Memory B cell (primary cell): Measurements from ENCODE around the gene GALNT8.

Source experiments
- ATAC-seq: fragments of 150-1000 bp; cut with Tn5 transposase; 2 replicates; pipeline ENCODE4 v1.10.0; 2021; ENCODE audit warnings: low read depth, mild to moderate bottlenecking, moderate library complexity
- DNase-seq, 2 donors: peaks; one replicate each; pipeline ENCODE4 v3.0.0; 2022; ENCODE audit warnings: low spot score in 2 of 2
- H3K27ac Mint-ChIP-seq: one replicate; pipeline ENCODE4 v1.8.0; 2022; ENCODE audit warnings: mild to moderate bottlenecking, moderate library complexity, mixed read lengths
- H3K27me3 Mint-ChIP-seq: one replicate; pipeline ENCODE4 v1.8.0; 2022; ENCODE audit warnings: mixed read lengths
- H3K36me3 Mint-ChIP-seq: one replicate; pipeline ENCODE4 v1.8.0; 2022; ENCODE audit warnings: mild to moderate bottlenecking, mixed read lengths
- H3K4me1 Mint-ChIP-seq: one replicate; pipeline ENCODE4 v1.8.0; 2022; ENCODE audit warnings: mixed read lengths
- H3K4me3 Mint-ChIP-seq: one replicate; pipeline ENCODE4 v1.8.0; 2022; ENCODE audit warnings: mild to moderate bottlenecking, moderate library complexity, mixed read lengths
- H3K9me3 Mint-ChIP-seq: one replicate; pipeline ENCODE4 v1.8.0; 2022; ENCODE audit warnings: mixed read lengths

Gene GALNT8

GRCh38 chr12:4767186-4767585 lies 47.0 kb downstream of the GALNT8 start:
- Mint-ChIP-seq H3K27me3 (peaks cover 14% of the 10 kb centered on the region), H3K36me3 (no peaks in the 10 kb centered on the region), H3K4me3 (no peak overlapping the region), H3K27ac (no peak overlapping the region), H3K9me3 (no peaks in the 10 kb centered on the region), H3K4me1 (no peaks in the 10 kb centered on the region)
- DNase-seq, result no peak
- ATAC-seq, result no peak

- H3K27ac Mint-ChIP-seq, result no peak overlapping the region
Measured at GRCh38 chr12:4768341-4768740, 48.1 kb downstream of the GALNT8 start.

GRCh38 chr12:4769073-4769472 lies 48.9 kb downstream of the GALNT8 start:
- Mint-ChIP-seq H3K36me3 (no peaks in the 10 kb centered on the region), H3K9me3 (no peaks in the 10 kb centered on the region), H3K27me3 (peaks cover 15% of the 10 kb centered on the region), H3K4me1 (no peaks in the 10 kb centered on the region), H3K27ac (no peak overlapping the region), H3K4me3 (no peak overlapping the region)
- DNase-seq, result no peak
- no peak for ATAC-seq

More at GRCh38 chr12:4768341-4768740, 48.1 kb downstream of the GALNT8 start:
- H3K9me3 Mint-ChIP-seq, result no peaks in the 10 kb centered on the region
- no peak for ATAC-seq
- no peaks in the 10 kb centered on the region for H3K4me1 Mint-ChIP-seq
- no peaks in the 10 kb centered on the region for H3K36me3 Mint-ChIP-seq
- no peak overlapping the region for H3K4me3 Mint-ChIP-seq
- H3K27me3 Mint-ChIP-seq, result peaks cover 14% of the 10 kb centered on the region
- DNase-seq, result no peak

- Mint-ChIP-seq H3K27me3 (peaks cover 17% of the 10 kb centered on the region), H3K4me1 (no peaks in the 10 kb centered on the region), H3K27ac (no peak overlapping the region), H3K36me3 (no peaks in the 10 kb centered on the region), H3K9me3 (no peaks in the 10 kb centered on the region), H3K4me3 (no peak overlapping the region)
- ATAC-seq (no peak), DNase-seq (no peak)
Measured at GRCh38 chr12:4771172-4771959, 51.2 kb downstream of the GALNT8 start.

- no peaks in the 10 kb centered on the region for H3K36me3 Mint-ChIP-seq
- H3K27ac Mint-ChIP-seq, result no peak overlapping the region
- H3K9me3 Mint-ChIP-seq, result no peaks in the 10 kb centered on the region
- H3K4me1 Mint-ChIP-seq, result no peaks in the 10 kb centered on the region
- DNase-seq (no peak), ATAC-seq (no peak)
- H3K4me3 Mint-ChIP-seq, result no peak overlapping the region
- H3K27me3 Mint-ChIP-seq, result peaks cover 17% of the 10 kb centered on the region
Measured at GRCh38 chr12:4771960-4772566, 51.9 kb downstream of the GALNT8 start.

GRCh38 chr12:4775936-4776335 lies 55.7 kb downstream of the GALNT8 start:
- no peaks in the 10 kb centered on the region for H3K9me3 Mint-ChIP-seq
- no peak overlapping the region for H3K27ac Mint-ChIP-seq
- DNase-seq (no peak), ATAC-seq (no peak)
- peaks cover 13% of the 10 kb centered on the region for H3K27me3 Mint-ChIP-seq
- no peak overlapping the region for H3K4me3 Mint-ChIP-seq
- no peaks in the 10 kb centered on the region for H3K4me1 Mint-ChIP-seq
- no peaks in the 10 kb centered on the region for H3K36me3 Mint-ChIP-seq

GRCh38 chr12:4779749-4780148 lies 59.5 kb downstream of the GALNT8 start:
- H3K27me3 Mint-ChIP-seq, result peaks cover 11% of the 10 kb centered on the region
- H3K36me3 Mint-ChIP-seq, result peaks cover 6% of the 10 kb centered on the region
- no peaks in the 10 kb centered on the region for H3K4me1 Mint-ChIP-seq
- no peak for ATAC-seq
- no peak for DNase-seq
- no peak overlapping the region for H3K27ac Mint-ChIP-seq
- no peak overlapping the region for H3K4me3 Mint-ChIP-seq
- peaks cover 3% of the 10 kb centered on the region for H3K9me3 Mint-ChIP-seq

- ATAC-seq (no peak), DNase-seq (no peak)
- Mint-ChIP-seq H3K27me3 (peaks cover 17% of the 10 kb centered on the region), H3K36me3 (peaks cover 9% of the 10 kb centered on the region), H3K27ac (no peak overlapping the region), H3K4me3 (no peak overlapping the region), H3K9me3 (peaks cover 3% of the 10 kb centered on the region), H3K4me1 (no peaks in the 10 kb centered on the region)
Measured at GRCh38 chr12:4780641-4781611, 60.7 kb downstream of the GALNT8 start.

GRCh38 chr12:4784404-4785054 lies 64.3 kb downstream of the GALNT8 start:
- H3K27ac Mint-ChIP-seq, result no peak overlapping the region
- peaks cover 5% of the 10 kb centered on the region for H3K9me3 Mint-ChIP-seq
- H3K27me3 Mint-ChIP-seq, result peaks cover 21% of the 10 kb centered on the region
- DNase-seq (no peak), ATAC-seq (no peak)
- H3K36me3 Mint-ChIP-seq, result peaks cover 13% of the 10 kb centered on the region
- no peak overlapping the region for H3K4me3 Mint-ChIP-seq
- H3K4me1 Mint-ChIP-seq, result no peaks in the 10 kb centered on the region

GRCh38 chr12:4786795-4787194 lies 66.6 kb downstream of the GALNT8 start:
- ATAC-seq (no peak), DNase-seq (no peak)
- H3K4me3 Mint-ChIP-seq, result no peak overlapping the region

GRCh38 chr12:4787965-4788364 lies 67.8 kb downstream of the GALNT8 start:
- Mint-ChIP-seq H3K27ac (no peak overlapping the region), H3K36me3 (peaks cover 12% of the 10 kb centered on the region), H3K9me3 (peaks cover 5% of the 10 kb centered on the region), H3K27me3 (peaks cover 19% of the 10 kb centered on the region), H3K4me3 (no peak overlapping the region), H3K4me1 (no peaks in the 10 kb centered on the region)
- ATAC-seq (no peak), DNase-seq (no peak)

More at GRCh38 chr12:4786795-4787194, 66.6 kb downstream of the GALNT8 start:
- Mint-ChIP-seq H3K27me3 (peaks cover 21% of the 10 kb centered on the region), H3K27ac (no peak overlapping the region), H3K4me1 (no peaks in the 10 kb centered on the region), H3K9me3 (peaks cover 5% of the 10 kb centered on the region), H3K36me3 (peaks cover 13% of the 10 kb centered on the region)

GRCh38 chr12:4789776-4790175 lies 69.6 kb downstream of the GALNT8 start:
- Mint-ChIP-seq H3K27ac (no peak overlapping the region), H3K27me3 (peaks cover 18% of the 10 kb centered on the region), H3K4me3 (no peak overlapping the region), H3K4me1 (no peaks in the 10 kb centered on the region), H3K9me3 (peaks cover 3% of the 10 kb centered on the region), H3K36me3 (peaks cover 7% of the 10 kb centered on the region)
- no peak for DNase-seq
- no peak for ATAC-seq

GRCh38 chr12:4791497-4791896 lies 71.3 kb downstream of the GALNT8 start:
- Mint-ChIP-seq H3K4me1 (no peaks in the 10 kb centered on the region), H3K27me3 (peaks cover 12% of the 10 kb centered on the region), H3K27ac (no peak overlapping the region), H3K9me3 (peaks cover 3% of the 10 kb centered on the region), H3K4me3 (no peak overlapping the region), H3K36me3 (peaks cover 4% of the 10 kb centered on the region)
- ATAC-seq (no peak), DNase-seq (no peak)
